Upper lobe of left lung (tissue), 4 donors: ENCODE measurements around the gene ADM.

Experiments
- CTCF ChIP-seq, 6 experiments: fragments of 450-650 bp in 4 of 6; fragments of 200-600 bp in 2 of 6; sonication (generic) in 2 of 6; IDR thresholded peaks; one replicate each; pipeline ENCODE4 v1.5.1; 2016 to 2019; ENCODE audit warnings: antibody characterized with exemption in 6 of 6
- EP300 ChIP-seq, 4 donors: sonication (generic); formaldehyde crosslinking; IDR thresholded peaks; one replicate each; pipeline ENCODE4 v1.5.1; 2017; ENCODE audit warnings: antibody characterized with exemption in 4 of 4, control low read depth in 2 of 4
- POLR2A ChIP-seq, 4 donors: fragments of 450-650 bp; IDR thresholded peaks; one replicate each; pipeline ENCODE4 v1.5.1; 2016 to 2017; ENCODE audit warnings: antibody characterized with exemption in 4 of 4, mild to moderate bottlenecking in 2 of 4
- POLR2AphosphoS5 ChIP-seq, 2 donors: sonication (generic); formaldehyde crosslinking; IDR thresholded peaks; one replicate each; pipeline ENCODE4 v1.5.1; 2017; ENCODE audit warnings: antibody characterized with exemption in 2 of 2

GRCh38 chr11:10257478-10257877 is 47.4 kb upstream of the ADM start:
- TF ChIP-seq CTCF (IDR thresholded peaks at IDR 0.05) (no peak), POLR2AphosphoS5 (IDR thresholded peaks at IDR 0.05) (no peak), POLR2A (IDR thresholded peaks at IDR 0.05) (no peak), EP300 (IDR thresholded peaks at IDR 0.05) (no peak)
